ENCODE results near the gene CPNE1.

CPNE1 gene

GRCh38 chr20:35643045-35643444 is 21.7 kb downstream of the CPNE1 start:
- peaks cover 96% of the 10 kb centered on the region for H3K79me2 ChIP-seq (ENCODE audit: insufficient read depth, low read length)
- 0 out of 2 replicates have a peak, but pooled peaks cover under 1% of the 10 kb centered on the region for H3K36me3 ChIP-seq (ENCODE audit: insufficient read depth, low read length)
- H4K20me1 ChIP-seq (ENCODE audit: insufficient read depth, low read length, poor library complexity, severe bottlenecking), result peaks cover 27% of the 10 kb centered on the region
- H3K4me3 ChIP-seq (ENCODE audit: low read length, poor library complexity, severe bottlenecking), result no peak overlapping the region
- no peak for TF ChIP-seq EZH2phosphoT487 (IDR thresholded peaks at IDR 0.05; ENCODE audit: borderline replicate concordance)
- TF ChIP-seq, protein P1, sequence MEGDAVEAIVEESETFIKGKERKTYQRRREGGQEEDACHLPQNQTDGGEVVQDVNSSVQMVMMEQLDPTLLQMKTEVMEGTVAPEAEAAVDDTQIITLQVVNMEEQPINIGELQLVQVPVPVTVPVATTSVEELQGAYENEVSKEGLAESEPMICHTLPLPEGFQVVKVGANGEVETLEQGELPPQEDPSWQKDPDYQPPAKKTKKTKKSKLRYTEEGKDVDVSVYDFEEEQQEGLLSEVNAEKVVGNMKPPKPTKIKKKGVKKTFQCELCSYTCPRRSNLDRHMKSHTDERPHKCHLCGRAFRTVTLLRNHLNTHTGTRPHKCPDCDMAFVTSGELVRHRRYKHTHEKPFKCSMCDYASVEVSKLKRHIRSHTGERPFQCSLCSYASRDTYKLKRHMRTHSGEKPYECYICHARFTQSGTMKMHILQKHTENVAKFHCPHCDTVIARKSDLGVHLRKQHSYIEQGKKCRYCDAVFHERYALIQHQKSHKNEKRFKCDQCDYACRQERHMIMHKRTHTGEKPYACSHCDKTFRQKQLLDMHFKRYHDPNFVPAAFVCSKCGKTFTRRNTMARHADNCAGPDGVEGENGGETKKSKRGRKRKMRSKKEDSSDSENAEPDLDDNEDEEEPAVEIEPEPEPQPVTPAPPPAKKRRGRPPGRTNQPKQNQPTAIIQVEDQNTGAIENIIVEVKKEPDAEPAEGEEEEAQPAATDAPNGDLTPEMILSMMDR (conservative IDR thresholded peaks at IDR 0.05; ENCODE audit: low read length), result no peak
- H3K9ac ChIP-seq (ENCODE audit: low read depth, low read length, poor library complexity, severe bottlenecking), result no peak overlapping the region
- H2AFZ ChIP-seq (ENCODE audit: low read length), result no peak overlapping the region
- peaks cover 22% of the 10 kb centered on the region for H3K4me1 ChIP-seq (ENCODE audit: insufficient read depth, low read length, poor library complexity, severe bottlenecking)
- H3K9me2 ChIP-seq (replicated peaks; ENCODE audit: low read depth, low read length), result no peaks in the 10 kb centered on the region
- no peaks in the 10 kb centered on the region for H3K27me3 ChIP-seq (ENCODE audit: insufficient read depth, low read length, poor library complexity, severe bottlenecking)
- H3K9me3 ChIP-seq (ENCODE audit: insufficient read depth, low read depth, low read length), result no peaks in the 10 kb centered on the region
- no peaks in the 10 kb centered on the region for H3F3A ChIP-seq (ENCODE audit: low read depth)
- no peak overlapping the region for H3K4me2 ChIP-seq (ENCODE audit: low read depth, low read length, poor library complexity, severe bottlenecking)

GRCh38 chr20:35641743-35642142 is 23.0 kb downstream of the CPNE1 start:
- peak overlapping the region; percentile 42 for H3K4me2 ChIP-seq (ENCODE audit: low read depth, low read length, poor library complexity, severe bottlenecking)
- no peaks in the 10 kb centered on the region for H3K9me2 ChIP-seq (replicated peaks; ENCODE audit: low read depth, low read length)
- no peak overlapping the region for H3K9ac ChIP-seq (ENCODE audit: low read depth, low read length, poor library complexity, severe bottlenecking)
- no peaks in the 10 kb centered on the region for H3F3A ChIP-seq (ENCODE audit: low read depth)
- H3K4me3 ChIP-seq (ENCODE audit: low read length, poor library complexity, severe bottlenecking), result no peak overlapping the region
- H2AFZ ChIP-seq (ENCODE audit: low read length), result no peak overlapping the region
- TF ChIP-seq, protein P1 (conservative IDR thresholded peaks at IDR 0.05; ENCODE audit: low read length), result no peak
- no peak for TF ChIP-seq EZH2phosphoT487 (IDR thresholded peaks at IDR 0.05; ENCODE audit: borderline replicate concordance)
- peaks cover 34% of the 10 kb centered on the region for H4K20me1 ChIP-seq (ENCODE audit: insufficient read depth, low read length, poor library complexity, severe bottlenecking)
- no peaks in the 10 kb centered on the region for H3K36me3 ChIP-seq (ENCODE audit: insufficient read depth, low read length)
- no peaks in the 10 kb centered on the region for H3K9me3 ChIP-seq (ENCODE audit: insufficient read depth, low read depth, low read length)
- peaks cover 22% of the 10 kb centered on the region for H3K4me1 ChIP-seq (ENCODE audit: insufficient read depth, low read length, poor library complexity, severe bottlenecking)
- no peaks in the 10 kb centered on the region for H3K27me3 ChIP-seq (ENCODE audit: insufficient read depth, low read length, poor library complexity, severe bottlenecking)
- H3K79me2 ChIP-seq (ENCODE audit: insufficient read depth, low read length), result peaks cover 98% of the 10 kb centered on the region

GRCh38 chr20:35640724-35641123 is 24.0 kb downstream of the CPNE1 start:
- Histone ChIP-seq H3K9me2 (replicated peaks; ENCODE audit: low read depth, low read length) (no peaks in the 10 kb centered on the region), H3K9ac (ENCODE audit: low read depth, low read length, poor library complexity, severe bottlenecking) (no peak overlapping the region), H3K4me1 (ENCODE audit: insufficient read depth, low read length, poor library complexity, severe bottlenecking) (peaks cover 22% of the 10 kb centered on the region), H3K36me3 (ENCODE audit: insufficient read depth, low read length) (no peaks in the 10 kb centered on the region), H3K9me3 (ENCODE audit: insufficient read depth, low read depth, low read length) (no peaks in the 10 kb centered on the region), H3K4me2 (ENCODE audit: low read depth, low read length, poor library complexity, severe bottlenecking) (no peak overlapping the region), H3K4me3 (ENCODE audit: low read length, poor library complexity, severe bottlenecking) (no peak overlapping the region), H3K79me2 (ENCODE audit: insufficient read depth, low read length) (peaks cover 98% of the 10 kb centered on the region), H3K27me3 (ENCODE audit: insufficient read depth, low read length, poor library complexity, severe bottlenecking) (no peaks in the 10 kb centered on the region), H3F3A (ENCODE audit: low read depth) (no peaks in the 10 kb centered on the region), H4K20me1 (ENCODE audit: insufficient read depth, low read length, poor library complexity, severe bottlenecking) (peaks cover 29% of the 10 kb centered on the region), H2AFZ (ENCODE audit: low read length) (no peak overlapping the region)
- TF ChIP-seq EZH2phosphoT487 (IDR thresholded peaks at IDR 0.05; ENCODE audit: borderline replicate concordance), result no peak
- TF ChIP-seq, protein P1 (conservative IDR thresholded peaks at IDR 0.05; ENCODE audit: low read length), result no peak
